Measurements from ENCODE around the gene SLC23A1. TPM values are rescaled to one million over a fixed set of nuclear protein-coding genes. Genes with fewer than 3 reads are reported as not detected.
A peak's percentile ranks its signal among the peaks of the same experiment; 100 is the strongest.

The SLC23A1 gene
- 0.01 TPM for polyA plus RNA-seq (2013, experiment 1 of 2)
- polyA plus RNA-seq (2013, experiment 2 of 2), result 0.03 TPM

- peaks cover 2 to 5% of the 10 kb centered on the region in 2 donors for H3K4me1 ChIP-seq (ENCODE audit: control insufficient read depth in 2 of 2, insufficient read depth in 1 of 2, low read depth in 1 of 2, low read length in 2 of 2)
- no peaks in the 10 kb centered on the region for H3K9me3 ChIP-seq (replicated peaks in 1 of 2; ENCODE audit: control insufficient read depth in 2 of 2, insufficient read depth in 1 of 2, low read depth in 1 of 2, low read length in 2 of 2)
- no peak within 1 kb of the TSS for H4K91ac ChIP-seq (ENCODE audit: low read depth, low read length, poor library complexity)
- no peaks in the 10 kb centered on the region for H3K36me3 ChIP-seq (replicated peaks in 1 of 2; ENCODE audit: control insufficient read depth in 2 of 2, insufficient read depth in 2 of 2, low read length in 2 of 2)
- H3K18ac ChIP-seq (ENCODE audit: low read length), result no peak within 1 kb of the TSS
- no peak within 1 kb of the TSS for H2BK15ac ChIP-seq (ENCODE audit: low read length)
- H4K8ac ChIP-seq (ENCODE audit: low read depth, low read length), result peak within 1 kb of the TSS; percentile 6
- H2BK120ac ChIP-seq (ENCODE audit: low read depth, low read length), result no peak within 1 kb of the TSS
- WGBS, 2 donors (ENCODE audit: extremely low coverage in 2 of 2, insufficient read length in 2 of 2, insufficient replicate concordance in 1 of 2), result no CpG with 5 or more reads among the region's 10 CpGs
- H3K4ac ChIP-seq (ENCODE audit: low read length), result no peak within 1 kb of the TSS
- H3K4me3 ChIP-seq (ENCODE audit: low read length in 2 of 2), result no peak within 1 kb of the TSS
- peaks cover 6% of the 10 kb centered on the region for H3K79me1 ChIP-seq (ENCODE audit: low read depth, low read length)
- H3K23ac ChIP-seq (ENCODE audit: low read depth, low read length, poor library complexity), result peak within 1 kb of the TSS; percentile 73
- H3K14ac ChIP-seq (ENCODE audit: low read length), result no peak within 1 kb of the TSS
- DNase-seq (ENCODE audit: low spot score), result no peak
- H2AFZ ChIP-seq (ENCODE audit: low read length), result no peak within 1 kb of the TSS
- no peak within 1 kb of the TSS for H2BK12ac ChIP-seq (ENCODE audit: low read length)
- peak within 1 kb of the TSS; percentile 34 for H3K9ac ChIP-seq (ENCODE audit: low read depth, low read length, poor library complexity)
- no peak within 1 kb of the TSS for H3K4me2 ChIP-seq (ENCODE audit: insufficient read depth, low read length, poor library complexity, severe bottlenecking)
- peak within 1 kb of the TSS; percentile 88 for H2AK5ac ChIP-seq (ENCODE audit: low read depth, low read length)
- H3K27ac ChIP-seq (replicated peaks; ENCODE audit: low read length), result no peak within 1 kb of the TSS
- peak within 1 kb of the TSS; percentile 22 for H2BK5ac ChIP-seq (ENCODE audit: low read length)
- H3K27me3 ChIP-seq (ENCODE audit: control insufficient read depth in 3 of 3, insufficient read depth in 3 of 3, low read depth in 1 of 3, low read length in 3 of 3), result peaks cover 0 to 16% (median 0%) of the 10 kb centered on the region in 3 experiments
Observed at GRCh38 chr5:139383275-139383992, at the start of gene SLC23A1. Gene SLC23A1 (minus strand): TSS chr5:139383297. CDS start chr5:139383253, 44 bp downstream.

- H3K23ac ChIP-seq (ENCODE audit: low read depth, low read length, poor library complexity), result no peak overlapping the region
- no peak overlapping the region for H3K18ac ChIP-seq (ENCODE audit: low read length)
- H4K91ac ChIP-seq (ENCODE audit: low read depth, low read length, poor library complexity), result no peak overlapping the region
- no peak overlapping the region for H2AFZ ChIP-seq (ENCODE audit: low read length)
- H3K27ac ChIP-seq (replicated peaks; ENCODE audit: low read length), result no peak overlapping the region
- no peak overlapping the region for H2BK120ac ChIP-seq (ENCODE audit: low read depth, low read length)
- no peak overlapping the region for H2AK5ac ChIP-seq (ENCODE audit: low read depth, low read length)
- no CpG with 5 or more reads among the region's 1 CpG for WGBS, 2 donors (ENCODE audit: extremely low coverage in 2 of 2, insufficient read length in 2 of 2, insufficient replicate concordance in 1 of 2)
- H3K4ac ChIP-seq (ENCODE audit: low read length), result no peak overlapping the region
- H3K4me3 ChIP-seq (ENCODE audit: low read length in 2 of 2), result no peak overlapping the region
- no peak overlapping the region for H2BK12ac ChIP-seq (ENCODE audit: low read length)
- H2BK5ac ChIP-seq (ENCODE audit: low read length), result no peak overlapping the region
- H3K14ac ChIP-seq (ENCODE audit: low read length), result no peak overlapping the region
- H3K79me1 ChIP-seq (ENCODE audit: low read depth, low read length), result no peaks in the 10 kb centered on the region
- H3K4me2 ChIP-seq (ENCODE audit: insufficient read depth, low read length, poor library complexity, severe bottlenecking), result no peak overlapping the region
- H2BK15ac ChIP-seq (ENCODE audit: low read length), result no peak overlapping the region
- no peak overlapping the region for H3K9ac ChIP-seq (ENCODE audit: low read depth, low read length, poor library complexity)
- H3K9me3 ChIP-seq (replicated peaks in 1 of 2; ENCODE audit: control insufficient read depth in 2 of 2, insufficient read depth in 1 of 2, low read depth in 1 of 2, low read length in 2 of 2), result no peaks in the 10 kb centered on the region
- peaks cover 4 to 71% of the 10 kb centered on the region in 2 donors for H3K36me3 ChIP-seq (replicated peaks in 1 of 2; ENCODE audit: control insufficient read depth in 2 of 2, insufficient read depth in 2 of 2, low read length in 2 of 2)
- no peaks in the 10 kb centered on the region for H3K27me3 ChIP-seq (ENCODE audit: control insufficient read depth in 3 of 3, insufficient read depth in 3 of 3, low read depth in 1 of 3, low read length in 3 of 3)
- DNase-seq (ENCODE audit: low spot score), result no peak
- H4K8ac ChIP-seq (ENCODE audit: low read depth, low read length), result no peak overlapping the region
- no peaks in the 10 kb centered on the region for H3K4me1 ChIP-seq (ENCODE audit: control insufficient read depth in 2 of 2, insufficient read depth in 1 of 2, low read depth in 1 of 2, low read length in 2 of 2)
Observed at GRCh38 chr5:139431706-139432105, 48.6 kb upstream of the SLC23A1 start.

- WGBS, 2 donors (ENCODE audit: extremely low coverage in 2 of 2, insufficient read length in 2 of 2, insufficient replicate concordance in 1 of 2), result no CpG with 5 or more reads among the region's 2 CpGs
- no peak overlapping the region for H2AK5ac ChIP-seq (ENCODE audit: low read depth, low read length)
Observed at GRCh38 chr5:139430015-139430414, 46.9 kb upstream of the SLC23A1 start.

GRCh38 chr5:139426203-139426885 lies 43.2 kb upstream of the SLC23A1 start:
- Histone ChIP-seq H3K27me3 (ENCODE audit: control insufficient read depth in 3 of 3, insufficient read depth in 3 of 3, low read depth in 1 of 3, low read length in 3 of 3) (no peaks in the 10 kb centered on the region), H3K9me3 (replicated peaks in 1 of 2; ENCODE audit: control insufficient read depth in 2 of 2, insufficient read depth in 1 of 2, low read depth in 1 of 2, low read length in 2 of 2) (no peaks in the 10 kb centered on the region), H2AFZ (ENCODE audit: low read length) (no peak overlapping the region), H3K4me2 (ENCODE audit: insufficient read depth, low read length, poor library complexity, severe bottlenecking) (no peak overlapping the region), H2BK12ac (ENCODE audit: low read length) (no peak overlapping the region), H3K79me1 (ENCODE audit: low read depth, low read length) (no peaks in the 10 kb centered on the region), H2AK5ac (ENCODE audit: low read depth, low read length) (no peak overlapping the region), H2BK5ac (ENCODE audit: low read length) (no peak overlapping the region), H2BK15ac (ENCODE audit: low read length) (no peak overlapping the region), H3K27ac (replicated peaks; ENCODE audit: low read length) (no peak overlapping the region), H3K18ac (ENCODE audit: low read length) (no peak overlapping the region), H3K36me3 (replicated peaks in 1 of 2; ENCODE audit: control insufficient read depth in 2 of 2, insufficient read depth in 2 of 2, low read length in 2 of 2) (peaks cover 11 to 80% of the 10 kb centered on the region in 2 donors), H3K4ac (ENCODE audit: low read length) (no peak overlapping the region), H3K4me3 (ENCODE audit: low read length in 2 of 2) (no peak overlapping the region), H2BK120ac (ENCODE audit: low read depth, low read length) (no peak overlapping the region), H3K23ac (ENCODE audit: low read depth, low read length, poor library complexity) (no peak overlapping the region), H3K4me1 (ENCODE audit: control insufficient read depth in 2 of 2, insufficient read depth in 1 of 2, low read depth in 1 of 2, low read length in 2 of 2) (no peaks in the 10 kb centered on the region), H4K91ac (ENCODE audit: low read depth, low read length, poor library complexity) (no peak overlapping the region), H3K9ac (ENCODE audit: low read depth, low read length, poor library complexity) (no peak overlapping the region), H4K8ac (ENCODE audit: low read depth, low read length) (no peak overlapping the region), H3K14ac (ENCODE audit: low read length) (no peak overlapping the region)
- no CpG with 5 or more reads among the region's 8 CpGs for WGBS, 2 donors (ENCODE audit: extremely low coverage in 2 of 2, insufficient read length in 2 of 2, insufficient replicate concordance in 1 of 2)
- no peak for DNase-seq (ENCODE audit: low spot score)

More at GRCh38 chr5:139430015-139430414, 46.9 kb upstream of the SLC23A1 start:
- Histone ChIP-seq H3K4me2 (ENCODE audit: insufficient read depth, low read length, poor library complexity, severe bottlenecking) (no peak overlapping the region), H2AFZ (ENCODE audit: low read length) (no peak overlapping the region), H3K9me3 (replicated peaks in 1 of 2; ENCODE audit: control insufficient read depth in 2 of 2, insufficient read depth in 1 of 2, low read depth in 1 of 2, low read length in 2 of 2) (no peaks in the 10 kb centered on the region), H3K18ac (ENCODE audit: low read length) (no peak overlapping the region), H2BK120ac (ENCODE audit: low read depth, low read length) (no peak overlapping the region), H3K4me1 (ENCODE audit: control insufficient read depth in 2 of 2, insufficient read depth in 1 of 2, low read depth in 1 of 2, low read length in 2 of 2) (no peaks in the 10 kb centered on the region), H3K79me1 (ENCODE audit: low read depth, low read length) (no peaks in the 10 kb centered on the region), H3K9ac (ENCODE audit: low read depth, low read length, poor library complexity) (no peak overlapping the region), H3K4me3 (ENCODE audit: low read length in 2 of 2) (no peak overlapping the region), H3K36me3 (replicated peaks in 1 of 2; ENCODE audit: control insufficient read depth in 2 of 2, insufficient read depth in 2 of 2, low read length in 2 of 2) (peaks cover 6 to 71% of the 10 kb centered on the region in 2 donors), H4K91ac (ENCODE audit: low read depth, low read length, poor library complexity) (no peak overlapping the region), H3K27me3 (ENCODE audit: control insufficient read depth in 3 of 3, insufficient read depth in 3 of 3, low read depth in 1 of 3, low read length in 3 of 3) (no peaks in the 10 kb centered on the region), H2BK15ac (ENCODE audit: low read length) (no peak overlapping the region), H3K14ac (ENCODE audit: low read length) (no peak overlapping the region), H2BK12ac (ENCODE audit: low read length) (no peak overlapping the region), H3K27ac (replicated peaks; ENCODE audit: low read length) (no peak overlapping the region), H4K8ac (ENCODE audit: low read depth, low read length) (no peak overlapping the region), H3K4ac (ENCODE audit: low read length) (no peak overlapping the region), H2BK5ac (ENCODE audit: low read length) (no peak overlapping the region), H3K23ac (ENCODE audit: low read depth, low read length, poor library complexity) (no peak overlapping the region)
- DNase-seq (ENCODE audit: low spot score), result no peak
